Osteoblast (primary cell): ENCODE data around the gene TGM3. TPM values are rescaled to one million over a fixed set of nuclear protein-coding genes. Genes with fewer than 3 reads are reported as not detected.

Experiments used
- DNase-seq: peaks from one replicate; pipeline ENCODE4 v3.0.0; 2011; ENCODE audit warnings: low spot score, mixed read lengths; ENCODE audit not compliant: insufficient read length; ENCODE audit errors: missing footprints
- H2AFZ ChIP-seq: 2 replicates; pipeline ENCODE4 v1.6.0; 2011; ENCODE audit warnings: mild to moderate bottlenecking, low read length
- H3K27ac ChIP-seq: 2 replicates; pipeline ENCODE4 v1.5.1; 2011; ENCODE audit warnings: mild to moderate bottlenecking, low read depth, low read length, moderate library complexity
- H3K27me3 ChIP-seq: 2 replicates; pipeline ENCODE4 v1.6.0; 2012; ENCODE audit warnings: mild to moderate bottlenecking, control low read depth, inconsistent platforms, low read length, moderate library complexity; ENCODE audit not compliant: insufficient read depth
- H3K36me3 ChIP-seq: 2 replicates; pipeline ENCODE4 v1.5.1; 2011; ENCODE audit warnings: mild to moderate bottlenecking, low read length, control low read depth, moderate library complexity; ENCODE audit not compliant: insufficient read depth
- H3K4me1 ChIP-seq: 2 replicates; pipeline ENCODE4 v1.5.1; 2011; ENCODE audit warnings: mild to moderate bottlenecking, low read length, control low read depth, moderate library complexity; ENCODE audit not compliant: insufficient read depth
- H3K4me2 ChIP-seq: 2 replicates; pipeline ENCODE4 v1.6.0; 2011; ENCODE audit warnings: mild to moderate bottlenecking, low read length; ENCODE audit not compliant: insufficient read depth
- H3K4me3 ChIP-seq: fragments of 200-600 bp; sonication (generic); 3 replicates; pipeline ENCODE4 v1.5.1; 2012; ENCODE audit warnings: mild to moderate bottlenecking, low read length, inconsistent platforms; ENCODE audit not compliant: insufficient read depth
- H3K79me2 ChIP-seq: 2 replicates; pipeline ENCODE4 v1.6.0; 2012; ENCODE audit warnings: mild to moderate bottlenecking, low read length, control low read depth, inconsistent platforms; ENCODE audit not compliant: insufficient read depth
- H3K9me3 ChIP-seq: 2 replicates; pipeline ENCODE4 v1.5.1; 2011; ENCODE audit warnings: low read depth, low read length, control low read depth
- H4K20me1 ChIP-seq: 2 replicates; pipeline ENCODE4 v1.6.0; 2012; ENCODE audit warnings: mild to moderate bottlenecking, low read length, control low read depth; ENCODE audit not compliant: insufficient read depth
- total RNA-seq: library from RNA; depleted of rRNA; stranded (reverse); fragments of >200 nt; gene quantifications from 2 replicates; pipeline ENCODE4 v1.2.3, GENCODE V29; 2012
- TF ChIP-seq, protein P1 (sequence below): IDR thresholded peaks from 2 replicates; pipeline ENCODE4 v1.5.1; 2011; ENCODE audit warnings: mild to moderate bottlenecking, low read depth, low read length, moderate library complexity; ENCODE audit errors: extremely low read depth

TGM3 gene
- total RNA-seq, 1 donor, result not detected

- no peak overlapping the region for H2AFZ ChIP-seq
- H3K4me1 ChIP-seq, result no peaks in the 10 kb centered on the region
- no peaks in the 10 kb centered on the region for H3K36me3 ChIP-seq
- H3K27me3 ChIP-seq, result peaks cover 55% of the 10 kb centered on the region
- H3K4me3 ChIP-seq, result no peak overlapping the region
- TF ChIP-seq, protein P1, sequence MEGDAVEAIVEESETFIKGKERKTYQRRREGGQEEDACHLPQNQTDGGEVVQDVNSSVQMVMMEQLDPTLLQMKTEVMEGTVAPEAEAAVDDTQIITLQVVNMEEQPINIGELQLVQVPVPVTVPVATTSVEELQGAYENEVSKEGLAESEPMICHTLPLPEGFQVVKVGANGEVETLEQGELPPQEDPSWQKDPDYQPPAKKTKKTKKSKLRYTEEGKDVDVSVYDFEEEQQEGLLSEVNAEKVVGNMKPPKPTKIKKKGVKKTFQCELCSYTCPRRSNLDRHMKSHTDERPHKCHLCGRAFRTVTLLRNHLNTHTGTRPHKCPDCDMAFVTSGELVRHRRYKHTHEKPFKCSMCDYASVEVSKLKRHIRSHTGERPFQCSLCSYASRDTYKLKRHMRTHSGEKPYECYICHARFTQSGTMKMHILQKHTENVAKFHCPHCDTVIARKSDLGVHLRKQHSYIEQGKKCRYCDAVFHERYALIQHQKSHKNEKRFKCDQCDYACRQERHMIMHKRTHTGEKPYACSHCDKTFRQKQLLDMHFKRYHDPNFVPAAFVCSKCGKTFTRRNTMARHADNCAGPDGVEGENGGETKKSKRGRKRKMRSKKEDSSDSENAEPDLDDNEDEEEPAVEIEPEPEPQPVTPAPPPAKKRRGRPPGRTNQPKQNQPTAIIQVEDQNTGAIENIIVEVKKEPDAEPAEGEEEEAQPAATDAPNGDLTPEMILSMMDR, result no peak
- no peak overlapping the region for H3K27ac ChIP-seq
- DNase-seq, result no peak
- no peaks in the 10 kb centered on the region for H3K9me3 ChIP-seq
- no peak overlapping the region for H3K4me2 ChIP-seq
- H3K79me2 ChIP-seq, result no peaks in the 10 kb centered on the region
- no peaks in the 10 kb centered on the region for H4K20me1 ChIP-seq
These were observed 27.2 kb downstream of the TGM3 start for GRCh38 chr20:2323051-2323450.

GRCh38 chr20:2326046-2326445, 30.2 kb downstream of the TGM3 start:
- H3K36me3 ChIP-seq, result no peaks in the 10 kb centered on the region
- H3K4me1 ChIP-seq, result no peaks in the 10 kb centered on the region
- no peaks in the 10 kb centered on the region for H4K20me1 ChIP-seq
- TF ChIP-seq, protein P1, result no peak
- no peak for DNase-seq
- H3K4me2 ChIP-seq, result no peak overlapping the region
- H3K9me3 ChIP-seq, result no peaks in the 10 kb centered on the region
- H3K27ac ChIP-seq, result no peak overlapping the region
- H3K79me2 ChIP-seq, result no peaks in the 10 kb centered on the region
- H3K27me3 ChIP-seq, result peaks cover 40% of the 10 kb centered on the region
- H2AFZ ChIP-seq, result no peak overlapping the region
- no peak overlapping the region for H3K4me3 ChIP-seq

- Histone ChIP-seq H4K20me1 (no peaks in the 10 kb centered on the region), H3K27me3 (peaks cover 46% of the 10 kb centered on the region), H3K27ac (no peak overlapping the region), H3K36me3 (no peaks in the 10 kb centered on the region), H3K4me3 (no peak overlapping the region), H3K9me3 (no peaks in the 10 kb centered on the region), H3K79me2 (no peaks in the 10 kb centered on the region), H3K4me2 (no peak overlapping the region), H2AFZ (no peak overlapping the region), H3K4me1 (no peaks in the 10 kb centered on the region)
- TF ChIP-seq, protein P1, result no peak
- no peak for DNase-seq
These were observed 32.1 kb downstream of the TGM3 start for GRCh38 chr20:2327620-2328555.

DNA sequence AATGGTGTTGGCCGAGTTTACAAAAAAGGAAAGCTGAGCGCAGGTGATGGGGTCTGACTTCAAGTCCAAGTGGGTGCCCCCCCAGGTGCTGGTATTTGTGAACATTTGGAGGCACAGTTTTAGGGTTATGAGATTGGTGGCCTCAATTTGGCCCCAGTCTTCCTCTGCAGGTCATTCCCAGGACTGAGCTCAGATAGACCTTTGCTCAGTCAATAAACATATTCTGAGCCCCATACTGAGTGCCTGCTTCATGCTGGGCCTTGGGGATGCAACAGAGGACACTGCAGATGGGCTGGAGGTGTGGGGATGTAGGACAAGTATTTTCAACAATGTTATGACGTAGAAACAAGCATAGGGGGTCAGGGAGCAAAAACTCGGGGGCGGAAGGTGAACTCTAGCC, 33.5 kb downstream of the TGM3 start:
- H3K79me2 ChIP-seq, result no peaks in the 10 kb centered on the region
- TF ChIP-seq, protein P1, result no peak
- H2AFZ ChIP-seq, result no peak overlapping the region
- DNase-seq, result no peak
- no peak overlapping the region for H3K4me2 ChIP-seq
- H3K36me3 ChIP-seq, result no peaks in the 10 kb centered on the region
- no peaks in the 10 kb centered on the region for H3K4me1 ChIP-seq
- H4K20me1 ChIP-seq, result no peaks in the 10 kb centered on the region
- H3K27me3 ChIP-seq, result peaks cover 40% of the 10 kb centered on the region
- H3K4me3 ChIP-seq, result no peak overlapping the region
- H3K27ac ChIP-seq, result no peak overlapping the region
- no peaks in the 10 kb centered on the region for H3K9me3 ChIP-seq
